NCI-H82 treated with DMSO at 0.1 percent for 48 hours (cell line): ENCODE data around the gene TMCC1.

ENCODE experiments used
- DNase-seq: peaks from one replicate; lab custom pipeline; 2025; ENCODE audit not compliant: unreplicated experiment; lab: John Stamatoyannopoulos, UW

The TMCC1 gene

GRCh38 chr3:129602730-129603560 is 290.6 kb downstream of the TMCC1 start:
- no peak for DNase-seq

- DNase-seq = no peak
Observed at GRCh38 chr3:129602309-129602708, 291.2 kb downstream of the TMCC1 start.

- DNase-seq = no peak
Observed at GRCh38 chr3:129601713-129602112, 291.8 kb downstream of the TMCC1 start.

GRCh38 chr3:129600348-129600747 is 293.2 kb downstream of the TMCC1 start:
- no peak for DNase-seq

GRCh38 chr3:129599607-129600006 is 293.9 kb downstream of the TMCC1 start:
- no peak for DNase-seq

GRCh38 chr3:129599073-129599472 is 294.4 kb downstream of the TMCC1 start:
- no peak for DNase-seq

GRCh38 chr3:129598484-129598883 is 295.0 kb downstream of the TMCC1 start:
- DNase-seq = no peak

- DNase-seq = no peak
Observed at GRCh38 chr3:129598000-129598381, 295.5 kb downstream of the TMCC1 start.
